ENCODE data around the gene MCM3AP. TPM values are rescaled to one million over a fixed set of nuclear protein-coding genes. Genes with fewer than 3 reads are reported as not detected.

Gene MCM3AP
- total RNA-seq, 1 experiment from 2014 or later = 88.4 TPM

GRCh38 chr21:46239817-46240325, 45.5 kb downstream of the MCM3AP start:
- H3K27me3 ChIP-seq (ENCODE audit: insufficient read depth, low read length) = no peaks in the 10 kb centered on the region
- ChIA-PET POLR2A (no interaction called here), CTCF (no interaction called here), RAD21 (ENCODE audit: low non-redundant PET in 1 of 2, low total read pairs in 2 of 2, uncharacterized antibody in 2 of 2, unreplicated experiment in 2 of 2) (no interaction called here)
- intact Hi-C loops (cut with micrococcal nuclease) = no loop called here
- no peak overlapping the region for H3K9ac ChIP-seq (ENCODE audit: low read length)
- H3K27ac ChIP-seq (ENCODE audit: low read depth, low read length) = no peak overlapping the region
- no peaks in the 10 kb centered on the region for H3K9me3 ChIP-seq (ENCODE audit: control insufficient read depth in 1 of 2, insufficient read depth in 1 of 2, low read depth in 1 of 2, low read length in 2 of 2)
- no peaks in the 10 kb centered on the region; the same call in 1 of the 2 replicates for H4K20me1 ChIP-seq (ENCODE audit: insufficient read depth)
- no peaks in the 10 kb centered on the region for H3K9me2 ChIP-seq (ENCODE audit: insufficient read depth)
- H3K4me3 ChIP-seq (replicated peaks in 1 of 2; ENCODE audit: low read depth in 1 of 2, low read length in 2 of 2) = no peak overlapping the region
- DNase-seq (ENCODE audit: low read depth, low spot score) (no peak), ATAC-seq (no peak)
- BruUV-seq (replicated peaks) = no TSS peak
- H3K79me2 ChIP-seq (ENCODE audit: insufficient read depth, low read length) = no peaks in the 10 kb centered on the region
- H3K4me2 ChIP-seq (ENCODE audit: low read length) = no peak overlapping the region
- no peaks in the 10 kb centered on the region for H3K4me1 ChIP-seq (ENCODE audit: control insufficient read depth in 1 of 2, insufficient read depth in 2 of 2, low read length in 2 of 2)
- no peak for TF ChIP-seq RAD21 (IDR thresholded peaks at IDR 0.05; ENCODE audit: low read depth)
- TF ChIP-seq EGR1 (IDR thresholded peaks at IDR 0.05; ENCODE audit: low read depth) = no peak
- TF ChIP-seq ELF1 (IDR thresholded peaks at IDR 0.05; ENCODE audit: borderline replicate concordance, low read depth) = no peak
- TF ChIP-seq FOSL1 (IDR thresholded peaks at IDR 0.05; ENCODE audit: low read depth) = no peak
- TF ChIP-seq EZH2phosphoT487 (IDR thresholded peaks at IDR 0.05; ENCODE audit: borderline replicate concordance) = no peak
- no peak for TF ChIP-seq SP1 (IDR thresholded peaks at IDR 0.05; ENCODE audit: low read depth)
- TF ChIP-seq CBX3 (IDR thresholded peaks at IDR 0.05; ENCODE audit: low read depth) = no peak
- no peak for TF ChIP-seq TCF7L2 (IDR thresholded peaks at IDR 0.05; ENCODE audit: borderline replicate concordance, extremely low read depth, insufficient read depth, insufficient read length)
- H2AFZ ChIP-seq (ENCODE audit: low read depth, low read length, poor library complexity, severe bottlenecking) = no peak overlapping the region
- peaks cover 69 to 79% of the 10 kb centered on the region in 2 experiments for H3K36me3 ChIP-seq (ENCODE audit: control insufficient read depth in 1 of 2, insufficient read depth in 2 of 2, low read length in 2 of 2)

- Histone ChIP-seq H2AFZ (ENCODE audit: low read depth, low read length, poor library complexity, severe bottlenecking) (no peak overlapping the region), H3K27me3 (ENCODE audit: insufficient read depth, low read length) (no peaks in the 10 kb centered on the region), H3K4me2 (ENCODE audit: low read length) (no peak overlapping the region), H3K36me3 (ENCODE audit: control insufficient read depth in 1 of 2, insufficient read depth in 2 of 2, low read length in 2 of 2) (peaks cover 56 to 65% of the 10 kb centered on the region in 2 experiments), H3K9me3 (ENCODE audit: control insufficient read depth in 1 of 2, insufficient read depth in 1 of 2, low read depth in 1 of 2, low read length in 2 of 2) (no peaks in the 10 kb centered on the region), H3K79me2 (ENCODE audit: insufficient read depth, low read length) (no peaks in the 10 kb centered on the region), H3K4me1 (ENCODE audit: control insufficient read depth in 1 of 2, insufficient read depth in 2 of 2, low read length in 2 of 2) (no peaks in the 10 kb centered on the region), H3K9ac (ENCODE audit: low read length) (no peak overlapping the region), H3K9me2 (ENCODE audit: insufficient read depth) (no peaks in the 10 kb centered on the region), H3K27ac (ENCODE audit: low read depth, low read length) (no peak overlapping the region), H3K4me3 (replicated peaks in 1 of 2; ENCODE audit: low read depth in 1 of 2, low read length in 2 of 2) (no peak overlapping the region), H4K20me1 (ENCODE audit: insufficient read depth) (no peaks in the 10 kb centered on the region; the same call in 1 of the 2 replicates)
- ChIA-PET CTCF (no interaction called here), RAD21 (ENCODE audit: low non-redundant PET in 1 of 2, low total read pairs in 2 of 2, uncharacterized antibody in 2 of 2, unreplicated experiment in 2 of 2) (no interaction called here), POLR2A (no interaction called here)
- TF ChIP-seq MAX (IDR thresholded peaks at IDR 0.05) (no peak), ZFX (IDR thresholded peaks at IDR 0.05) (no peak), CEBPB (IDR thresholded peaks at IDR 0.05; ENCODE audit: low read depth) (no peak), SP1 (IDR thresholded peaks at IDR 0.05; ENCODE audit: low read depth) (no peak), ATF3 (IDR thresholded peaks at IDR 0.05) (no peak), SRF (IDR thresholded peaks at IDR 0.05; ENCODE audit: low read depth) (no peak), TCF7L2 (IDR thresholded peaks at IDR 0.05; ENCODE audit: borderline replicate concordance, extremely low read depth, insufficient read depth, insufficient read length) (no peak), EZH2 (IDR thresholded peaks at IDR 0.05) (no peak), EGR1 (IDR thresholded peaks at IDR 0.05; ENCODE audit: low read depth) (no peak), POLR2A (IDR thresholded peaks at IDR 0.05; ENCODE audit: borderline replicate concordance, extremely low read depth, insufficient read depth, insufficient read length) (no peak), FOSL1 (IDR thresholded peaks at IDR 0.05; ENCODE audit: low read depth) (no peak), REST (IDR thresholded peaks at IDR 0.05; ENCODE audit: low read depth) (no peak), CBX3 (IDR thresholded peaks at IDR 0.05; ENCODE audit: low read depth) (no peak), YY1 (IDR thresholded peaks at IDR 0.05; ENCODE audit: extremely low read depth, insufficient replicate concordance, low read depth, low read length) (no peak), JUND (IDR thresholded peaks at IDR 0.05) (no peak)
- no TSS peak for BruUV-seq (replicated peaks)
- DNase-seq (ENCODE audit: low read depth, low spot score) = no peak
- ATAC-seq = no peak
- intact Hi-C loops (cut with micrococcal nuclease) = no loop called here
These were observed 47.9 kb downstream of the MCM3AP start for GRCh38 chr21:46237474-46237873.
